Measurements from ENCODE around the gene FRMD1. TPM values are rescaled to one million over a fixed set of nuclear protein-coding genes. Genes with fewer than 3 reads are reported as not detected.

The FRMD1 gene
- total and polyA plus RNA-seq, 2 donors (not counting 3 experiments of a cell fraction or from before 2014, with no cell fraction given) = not detected

- Histone ChIP-seq H3K9ac (replicated peaks; ENCODE audit: extremely low read depth, insufficient read depth, low read length) (no peak overlapping the region), H3K9me1 (replicated peaks; ENCODE audit: control insufficient read depth, extremely low read depth, insufficient read depth, low read length) (no peaks in the 10 kb centered on the region), H4K20me1 (replicated peaks; ENCODE audit: control insufficient read depth, extremely low read depth, insufficient read depth, low read length) (no peaks in the 10 kb centered on the region), H3K4me3 (replicated peaks in 1 of 3; ENCODE audit: insufficient read depth in 1 of 3, low read depth in 1 of 3, low read length in 3 of 3) (no peak overlapping the region), H3K36me3 (ENCODE audit: control insufficient read depth in 2 of 2, extremely low read depth in 1 of 2, insufficient read depth in 2 of 2, low read length in 2 of 2) (no peaks in the 10 kb centered on the region), H3K4me2 (ENCODE audit: insufficient read depth, low read length) (no peak overlapping the region), H3K79me2 (ENCODE audit: control insufficient read depth, insufficient read depth, low read length) (no peaks in the 10 kb centered on the region), H2AFZ (ENCODE audit: low read depth, low read length) (no peak overlapping the region), H3K27ac (ENCODE audit: insufficient read depth, low read depth, low read length) (no peak overlapping the region), H3K9me3 (replicated peaks; ENCODE audit: control insufficient read depth, insufficient read depth, low read length) (no peaks in the 10 kb centered on the region), H3K27me3 (ENCODE audit: control insufficient read depth in 2 of 2, insufficient read depth in 2 of 2, low read length in 2 of 2) (no peaks in the 10 kb centered on the region), H3K4me1 (ENCODE audit: control insufficient read depth, extremely low read depth, insufficient read depth, low read length) (no peaks in the 10 kb centered on the region)
- ChIA-PET CTCF (no interaction called here), POLR2A (no interaction called here)
- dilution Hi-C loops (cut with MboI; ENCODE audit: extremely low pct_ligation_motif_present, low sequenced_read_pairs) = no loop called here
- intact Hi-C loops (cut with micrococcal nuclease) = no loop called here
- no peak for TF ChIP-seq MYC (IDR thresholded peaks at IDR 0.05; ENCODE audit: low read depth, low read length)
- no peak for TF ChIP-seq POLR2A (IDR thresholded peaks at IDR 0.05; ENCODE audit: low read depth, low read length)
- TF ChIP-seq JUN (IDR thresholded peaks at IDR 0.05; ENCODE audit: borderline replicate concordance, insufficient read depth, insufficient read length, low read depth) = no peak
- no peak for TF ChIP-seq CTCF (IDR thresholded peaks at IDR 0.05; ENCODE audit: extremely low read depth in 1 of 2, insufficient read depth in 1 of 2, low read depth in 1 of 2, low read length in 2 of 2)
- TF ChIP-seq POLR2AphosphoS5 (IDR thresholded peaks at IDR 0.05; ENCODE audit: insufficient read depth, low read depth, low read length) = no peak
- no peak for TF ChIP-seq FOS (IDR thresholded peaks at IDR 0.05; ENCODE audit: borderline replicate concordance, insufficient read depth, low read length)
- TF ChIP-seq EZH2 (IDR thresholded peaks at IDR 0.05; ENCODE audit: borderline replicate concordance, low read depth, low read length, severe bottlenecking) = no peak
- TF ChIP-seq MAX (IDR thresholded peaks at IDR 0.05; ENCODE audit: insufficient read depth, insufficient read length) = no peak
- no peak for TF ChIP-seq GATA2 (IDR thresholded peaks at IDR 0.05; ENCODE audit: insufficient read depth, insufficient read length, low read depth, low read length)
- DNase-seq (ENCODE audit: low read depth, low spot score) = no peak
- BruUV-seq (replicated peaks) = no TSS peak
- FAIRE-seq = no peak
These were observed 42.3 kb upstream of the FRMD1 start for GRCh38 chr6:168121303-168121665.
